Tibial nerve (tissue), 4 donors: Measurements from ENCODE around the gene ZC3H12C. TPM values are rescaled to one million over a fixed set of nuclear protein-coding genes. Genes with fewer than 3 reads are reported as not detected.
A peak's percentile ranks its signal among the peaks of the same experiment; 100 is the strongest.

Experiments
- DNase-seq, 2 donors: peaks; one replicate each; pipeline ENCODE4 v3.0.0-alpha.2; 2019; ENCODE audit warnings: low spot score in 2 of 2
- H3K27ac ChIP-seq, 4 donors: fragments of 200-600 bp; sonication (generic) in 3 of 4; one replicate each; pipeline ENCODE4 v1.5.1; 2017 to 2019; ENCODE audit warnings: mild to moderate bottlenecking in 1 of 4
- H3K27me3 ChIP-seq, 2 donors: fragments of 200-600 bp; sonication (generic) in 1 of 2; one replicate each; pipeline versions ENCODE4 v1.5.1 to v1.6.0; 2017 to 2019
- H3K36me3 ChIP-seq, 3 donors: fragments of 200-600 bp; sonication (generic); one replicate each; pipeline ENCODE4 v1.5.1; 2018 to 2019
- H3K4me1 ChIP-seq, 4 donors: fragments of 200-600 bp; sonication (generic) in 3 of 4; one replicate each; pipeline ENCODE4 v1.5.1; 2017 to 2019
- H3K4me3 ChIP-seq, 4 donors: fragments of 200-600 bp; sonication (generic) in 3 of 4; one replicate each; pipeline ENCODE4 v1.5.1; 2017 to 2019; ENCODE audit warnings: mild to moderate bottlenecking in 1 of 4, moderate library complexity in 1 of 4
- H3K9me3 ChIP-seq, 4 donors: fragments of 200-600 bp; sonication (generic) in 3 of 4; one replicate each; pipeline ENCODE4 v1.5.1; 2017 to 2019
- CTCF ChIP-seq, 5 experiments: fragments of 200-600 bp in 3 of 5; fragments of 450-650 bp in 2 of 5; sonication (generic) in 3 of 5; IDR thresholded peaks; one replicate each; pipeline ENCODE4 v1.5.1; 2016 to 2019; ENCODE audit warnings: antibody characterized with exemption in 5 of 5, mild to moderate bottlenecking in 3 of 5, moderate library complexity in 2 of 5
- EP300 ChIP-seq, 2 donors: sonication (generic); formaldehyde crosslinking; IDR thresholded peaks; one replicate each; pipeline ENCODE4 v1.6.1; 2017; ENCODE audit warnings: antibody characterized with exemption in 2 of 2, mild to moderate bottlenecking in 1 of 2
- POLR2A ChIP-seq, 2 donors: fragments of 450-650 bp; IDR thresholded peaks; one replicate each; pipeline ENCODE4 v1.6.1; 2017; ENCODE audit warnings: antibody characterized with exemption in 2 of 2, mild to moderate bottlenecking in 2 of 2, moderate library complexity in 2 of 2
- WGBS, 2 donors: methylation state at CpG; one replicate each; pipeline ENCODE4 v1.1.5; 2018; 5-methylcytosine and 5-hydroxymethylcytosine counted together
- total RNA-seq, 4 donors: library from RNA; depleted of rRNA; stranded (reverse); fragments of >200 nt; gene quantifications; one replicate each; pipeline ENCODE4 v1.1.0, GENCODE V29; 2016

The ZC3H12C gene
- total RNA-seq, 4 donors from 2014 or later = 15.9 to 26.0 (median 19.4) TPM

DNA sequence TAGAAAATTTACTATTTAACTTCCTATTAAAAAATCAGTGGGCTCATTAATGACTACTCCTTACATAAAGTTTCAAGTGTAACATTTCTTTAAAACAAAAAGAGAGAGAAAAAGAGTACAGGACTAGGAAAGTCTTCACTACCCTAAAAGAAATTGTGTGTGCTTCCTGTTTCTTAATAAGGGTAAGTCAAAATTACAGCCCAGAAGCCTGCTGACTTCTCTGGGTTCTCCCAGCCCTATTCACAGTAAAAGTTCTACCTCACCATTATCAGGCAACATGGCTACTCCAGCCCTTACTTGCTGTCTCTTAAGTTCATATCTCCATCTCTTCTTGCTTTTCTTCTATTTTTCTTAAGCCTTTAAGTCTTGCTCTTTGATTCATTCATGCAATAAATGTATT is 20.3 kb upstream of the ZC3H12C start:
- DNase-seq = no peak
- Histone ChIP-seq H3K27me3 (no peaks in the 10 kb centered on the region), H3K36me3 (no peaks in the 10 kb centered on the region), H3K27ac (no peak overlapping the region), H3K4me3 (no peak overlapping the region), H3K4me1 (peaks cover 0 to 41% (median 7%) of the 10 kb centered on the region in 4 donors), H3K9me3 (no peaks in the 10 kb centered on the region)
- TF ChIP-seq POLR2A (IDR thresholded peaks at IDR 0.05) (no peak), CTCF (IDR thresholded peaks at IDR 0.05) (no peak), EP300 (IDR thresholded peaks at IDR 0.05) (no peak)

DNA sequence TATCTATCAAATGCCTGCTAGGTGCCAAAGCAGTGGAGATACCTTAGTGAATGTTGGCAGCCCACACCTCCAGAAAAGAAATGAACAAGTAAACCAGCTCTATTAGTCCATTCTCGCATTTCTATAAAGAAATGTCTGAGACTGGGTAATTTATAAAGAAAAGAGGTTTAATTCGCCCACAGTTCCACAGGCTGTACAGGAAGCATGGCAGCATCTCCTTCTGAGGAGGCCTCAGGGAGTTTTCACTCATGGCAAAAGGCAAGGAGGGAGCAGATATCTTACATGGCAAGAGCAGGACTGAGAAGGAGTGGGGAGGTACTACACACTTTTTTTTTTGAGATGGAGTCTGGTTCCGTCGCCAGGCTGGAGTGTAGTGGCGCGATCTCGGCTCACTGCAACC is 18.7 kb upstream of the ZC3H12C start:
- WGBS, 2 donors = 98% methylated on average over 7 of the region's 7 CpGs
- Histone ChIP-seq H3K9me3 (peaks cover 0 to 7% (median 0%) of the 10 kb centered on the region in 4 donors), H3K4me1 (peaks cover 0 to 27% (median 2%) of the 10 kb centered on the region in 4 donors), H3K4me3 (no peak overlapping the region), H3K27ac (no peak overlapping the region), H3K27me3 (no peaks in the 10 kb centered on the region), H3K36me3 (no peaks in the 10 kb centered on the region)
- DNase-seq = no peak
- TF ChIP-seq POLR2A (IDR thresholded peaks at IDR 0.05) (no peak), CTCF (IDR thresholded peaks at IDR 0.05) (no peak), EP300 (IDR thresholded peaks at IDR 0.05) (no peak)

- no peak overlapping the region for H3K4me3 ChIP-seq
- no peak for DNase-seq
- TF ChIP-seq POLR2A (IDR thresholded peaks at IDR 0.05) = no peak
- TF ChIP-seq EP300 (IDR thresholded peaks at IDR 0.05) = no peak
- no peak for TF ChIP-seq CTCF (IDR thresholded peaks at IDR 0.05)
- peak overlapping the region in 1 of 4 donors; percentile 37 for H3K27ac ChIP-seq
- H3K36me3 ChIP-seq = no peaks in the 10 kb centered on the region
- no peaks in the 10 kb centered on the region for H3K27me3 ChIP-seq
- peaks cover 0 to 7% (median 0%) of the 10 kb centered on the region in 4 donors for H3K9me3 ChIP-seq
- WGBS, 2 donors = 65 to 75% methylated on average over 12 of the region's 12 CpGs
- peaks cover 0 to 19% (median 2%) of the 10 kb centered on the region in 4 donors for H3K4me1 ChIP-seq
These were observed 17.9 kb upstream of the ZC3H12C start for GRCh38 chr11:110075105-110075846.

DNA sequence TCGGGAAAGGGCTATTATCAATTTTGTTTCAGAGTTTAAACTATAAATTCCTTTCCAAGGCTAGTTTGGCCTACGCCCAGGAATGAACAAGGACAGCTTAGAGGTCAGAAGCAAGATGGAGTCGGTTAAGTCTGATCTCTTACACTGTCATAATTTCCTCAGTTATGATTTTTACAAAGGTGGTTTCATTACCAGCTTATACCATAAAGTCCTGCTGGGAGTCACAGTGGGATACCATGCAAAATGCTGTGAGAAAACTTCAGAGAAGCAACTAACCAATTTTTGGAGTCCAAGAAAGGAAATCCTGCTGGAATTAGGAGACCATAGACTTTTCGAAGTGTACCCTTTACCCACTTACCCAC is 17.4 kb upstream of the ZC3H12C start:
- Histone ChIP-seq H3K4me3 (no peak overlapping the region), H3K9me3 (peaks cover 0 to 7% (median 0%) of the 10 kb centered on the region in 4 donors), H3K4me1 (peaks cover 0 to 18% (median 2%) of the 10 kb centered on the region in 4 donors), H3K27ac (peak overlapping the region in 1 of 4 donors; percentile 37), H3K36me3 (no peaks in the 10 kb centered on the region), H3K27me3 (no peaks in the 10 kb centered on the region)
- 32 to 36% methylated on average over 4 of the region's 4 CpGs for WGBS, 2 donors
- no peak for TF ChIP-seq POLR2A (IDR thresholded peaks at IDR 0.05)
- no peak for TF ChIP-seq CTCF (IDR thresholded peaks at IDR 0.05)
- TF ChIP-seq EP300 (IDR thresholded peaks at IDR 0.05) = no peak
- no peak for DNase-seq

DNA sequence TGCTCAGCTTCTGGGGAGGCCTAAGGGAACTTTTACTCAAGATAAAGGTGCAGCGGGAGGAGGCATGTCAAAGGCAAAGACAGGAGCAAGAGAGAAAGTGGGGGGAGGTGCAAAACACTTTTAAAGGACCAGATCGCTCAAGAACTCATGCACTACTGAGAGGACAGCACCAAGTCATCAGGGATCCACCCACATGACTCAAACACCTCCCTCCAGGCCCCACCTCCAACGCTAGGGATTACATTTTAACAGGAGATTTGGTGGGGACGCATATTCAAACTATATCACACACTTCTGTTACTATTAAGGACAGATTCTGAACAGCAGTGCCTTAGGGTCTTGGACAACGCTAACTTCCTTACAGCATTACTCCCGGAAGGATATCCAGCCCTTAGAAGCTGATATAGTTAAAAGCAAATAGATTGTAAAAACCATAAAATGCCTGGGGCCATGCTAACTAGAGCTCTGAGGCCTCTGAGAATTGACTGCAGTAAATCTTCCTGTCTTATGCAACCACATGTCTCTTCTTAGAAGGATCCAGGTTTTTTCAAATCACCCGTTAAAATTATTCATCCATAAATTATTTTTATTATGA is 16.7 kb upstream of the ZC3H12C start:
- Histone ChIP-seq H3K9me3 (peaks cover 0 to 7% (median 0%) of the 10 kb centered on the region in 4 donors), H3K27me3 (no peaks in the 10 kb centered on the region), H3K4me1 (peaks cover 0 to 18% (median 2%) of the 10 kb centered on the region in 4 donors), H3K27ac (peak overlapping the region in 3 of 4 donors; percentile 11 to 37 (median 29)), H3K36me3 (no peaks in the 10 kb centered on the region), H3K4me3 (no peak overlapping the region)
- no peak for TF ChIP-seq CTCF (IDR thresholded peaks at IDR 0.05)
- TF ChIP-seq EP300 (IDR thresholded peaks at IDR 0.05) = no peak
- no peak for TF ChIP-seq POLR2A (IDR thresholded peaks at IDR 0.05)
- WGBS, 2 donors = 49 to 60% methylated on average over 7 of the region's 7 CpGs
- no peak for DNase-seq
